NCI-H524 (cell line): ENCODE measurements around the gene COL21A1.

ENCODE experiments used
- DNase-seq, 2 experiments: peaks; one replicate each; lab custom pipeline; 2025; lab: John Stamatoyannopoulos, UW

The COL21A1 gene

DNA sequence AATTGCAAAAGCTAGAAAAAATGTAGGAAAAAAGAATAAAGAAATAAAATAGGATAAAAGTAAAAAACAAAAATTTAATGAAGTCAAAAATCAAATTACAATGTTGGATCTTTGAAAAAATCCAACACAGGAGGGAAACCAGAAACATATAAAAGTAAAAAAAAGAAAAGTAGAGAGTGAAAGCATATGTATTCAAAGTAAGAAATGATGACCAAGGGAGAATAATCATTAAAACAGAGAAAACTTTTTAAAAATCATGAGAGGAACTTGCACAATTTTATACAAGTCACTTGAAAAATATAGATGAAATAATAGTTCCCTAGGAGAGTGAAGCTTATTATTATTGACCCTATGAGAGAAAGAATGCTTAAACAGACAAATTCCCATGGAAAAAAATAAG, 138.2 kb downstream of the COL21A1 start:
- DNase-seq = no peak

DNA sequence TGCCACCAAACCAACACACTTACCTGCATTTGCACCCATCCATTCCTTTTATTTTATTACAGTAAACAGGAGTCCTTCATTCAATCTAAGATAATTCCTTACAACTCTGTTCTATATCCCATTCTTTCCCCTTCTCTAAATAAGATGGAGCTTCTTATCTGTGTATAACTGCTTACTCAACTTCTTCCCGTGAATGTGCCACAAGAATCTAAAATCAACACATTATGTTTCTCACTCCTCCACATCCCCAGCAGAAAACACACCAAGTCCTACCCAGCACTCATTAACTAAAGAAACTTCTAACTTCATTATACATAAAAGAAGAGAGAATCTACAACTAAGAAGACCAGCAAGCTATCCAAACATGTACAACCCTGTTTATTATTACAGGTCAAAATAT, 141.1 kb downstream of the COL21A1 start:
- no peak for DNase-seq

DNA sequence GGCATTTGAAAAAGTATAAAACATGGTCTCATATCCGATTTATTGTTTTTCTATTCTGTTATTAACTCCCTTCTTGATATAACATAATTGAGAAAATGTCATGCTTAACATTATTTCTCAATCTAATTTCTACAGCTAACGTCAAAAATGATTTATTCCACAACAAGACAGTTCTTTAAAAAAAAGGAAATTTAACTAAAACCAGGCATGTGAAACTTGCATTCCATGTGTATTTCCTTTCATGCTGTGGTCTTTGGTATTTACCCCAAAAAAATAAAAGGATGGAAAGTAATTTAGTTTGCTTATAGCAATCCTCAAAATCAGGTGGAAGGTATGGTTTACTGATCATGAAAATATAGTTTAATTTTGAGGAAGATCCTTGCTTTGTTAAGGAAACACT, 142.8 kb downstream of the COL21A1 start:
- no peak for DNase-seq

DNA sequence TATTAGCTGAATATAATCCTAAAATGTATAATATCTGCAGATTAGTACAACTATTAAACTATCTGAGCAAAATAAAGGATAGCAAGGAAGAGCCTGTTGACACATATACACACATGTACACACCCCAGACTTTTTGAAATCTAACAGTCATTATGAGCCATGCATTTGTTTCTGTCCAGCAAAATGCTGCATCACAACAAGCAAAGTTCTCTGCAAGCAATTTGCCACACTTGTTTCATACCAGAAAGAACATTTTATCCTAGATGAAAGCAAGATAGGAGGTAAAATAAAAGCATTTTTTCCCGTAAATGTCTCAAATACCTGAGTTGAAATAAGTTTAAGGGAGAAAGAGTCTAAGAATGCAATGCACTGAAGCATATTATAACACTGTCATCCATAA, 145.2 kb downstream of the COL21A1 start:
- DNase-seq = no peak

DNA sequence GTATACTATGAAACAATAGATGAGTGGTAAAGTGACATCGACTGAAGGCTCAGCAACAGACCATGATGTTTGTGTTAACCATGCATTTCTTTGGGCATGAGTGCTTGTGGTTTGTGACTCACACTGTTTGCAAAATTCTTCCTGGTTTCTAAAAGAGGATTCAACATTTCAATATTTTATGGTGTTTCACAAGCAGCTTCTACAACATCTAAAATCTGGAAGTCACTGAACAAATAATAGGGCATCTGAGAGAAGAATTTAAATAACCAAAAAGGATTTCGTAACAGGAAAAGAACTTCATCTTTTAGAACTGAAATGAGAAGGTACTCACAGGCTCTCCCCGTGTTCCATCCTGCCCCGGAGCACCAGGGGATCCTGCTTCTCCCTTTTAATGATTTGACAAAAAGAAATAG, 146.2 kb downstream of the COL21A1 start:
- no peak for DNase-seq

DNA sequence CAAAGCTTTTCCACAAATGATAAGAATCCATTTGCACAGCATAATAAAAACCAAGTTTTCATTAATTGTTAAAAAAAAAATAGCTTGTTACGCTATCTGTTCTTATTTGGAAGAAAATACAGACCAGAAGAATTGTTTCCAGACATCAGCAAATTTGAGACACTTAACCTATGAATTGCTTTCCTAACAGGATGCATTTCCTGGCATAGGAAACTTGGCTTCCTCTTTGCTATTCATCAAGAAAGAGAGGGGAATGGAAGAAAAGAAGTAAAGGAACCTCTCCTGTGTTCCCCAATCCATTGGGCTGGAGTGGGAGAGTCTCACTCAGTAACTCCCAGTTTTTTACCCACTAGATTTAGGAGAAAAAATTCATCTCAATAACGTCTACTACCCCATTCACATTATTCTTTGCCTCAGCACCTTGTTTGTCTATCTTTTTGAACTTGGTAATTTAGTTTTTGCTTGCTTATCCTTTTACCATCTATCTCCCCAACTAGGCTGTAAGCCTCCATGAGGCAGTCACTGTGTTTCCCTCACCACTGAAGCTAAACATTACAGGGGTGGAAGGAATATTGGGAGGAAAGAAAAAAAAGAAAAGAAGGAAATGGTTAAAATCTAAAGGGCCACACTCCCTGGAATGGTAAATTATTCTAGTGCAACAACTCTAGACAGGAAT, 150.3 kb downstream of the COL21A1 start:
- no peak for DNase-seq

DNA sequence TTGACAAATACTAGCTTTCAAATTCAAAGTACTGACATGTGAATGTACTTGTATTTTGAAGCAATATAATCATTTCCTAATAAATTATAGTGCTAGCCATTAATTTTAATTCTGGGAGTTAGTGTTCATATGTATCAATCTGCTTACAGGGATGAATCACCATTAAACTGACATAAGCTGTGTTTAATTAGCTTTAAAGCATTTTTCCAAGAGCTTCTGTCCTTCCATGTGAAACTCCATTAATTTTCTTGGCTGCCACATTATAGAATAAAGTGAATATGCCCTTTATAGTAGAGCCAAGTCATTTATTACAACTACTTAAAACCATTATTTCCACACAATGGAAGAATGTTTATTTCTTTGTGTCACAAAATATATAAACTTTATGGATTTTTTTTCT, 150.8 kb downstream of the COL21A1 start:
- DNase-seq = no peak

DNA sequence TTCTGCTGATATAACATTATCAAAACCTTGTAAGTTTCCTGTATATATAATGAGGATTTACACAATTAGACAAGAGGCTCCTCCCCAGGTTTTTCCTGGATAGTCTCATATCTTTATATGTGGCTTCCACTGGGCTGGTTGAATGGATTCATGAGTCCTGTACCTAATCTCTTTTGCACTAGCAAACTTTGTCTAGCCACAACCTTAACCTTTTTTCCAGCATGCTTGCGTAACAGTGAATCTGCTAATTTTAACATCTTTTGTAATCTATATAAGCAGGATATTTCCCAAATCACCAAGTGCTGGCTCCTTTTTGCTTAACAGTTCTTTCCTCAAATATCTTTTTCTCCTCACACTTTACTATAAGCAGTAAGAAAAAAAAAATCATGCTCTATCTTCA, 153.6 kb downstream of the COL21A1 start:
- no peak for DNase-seq

DNA sequence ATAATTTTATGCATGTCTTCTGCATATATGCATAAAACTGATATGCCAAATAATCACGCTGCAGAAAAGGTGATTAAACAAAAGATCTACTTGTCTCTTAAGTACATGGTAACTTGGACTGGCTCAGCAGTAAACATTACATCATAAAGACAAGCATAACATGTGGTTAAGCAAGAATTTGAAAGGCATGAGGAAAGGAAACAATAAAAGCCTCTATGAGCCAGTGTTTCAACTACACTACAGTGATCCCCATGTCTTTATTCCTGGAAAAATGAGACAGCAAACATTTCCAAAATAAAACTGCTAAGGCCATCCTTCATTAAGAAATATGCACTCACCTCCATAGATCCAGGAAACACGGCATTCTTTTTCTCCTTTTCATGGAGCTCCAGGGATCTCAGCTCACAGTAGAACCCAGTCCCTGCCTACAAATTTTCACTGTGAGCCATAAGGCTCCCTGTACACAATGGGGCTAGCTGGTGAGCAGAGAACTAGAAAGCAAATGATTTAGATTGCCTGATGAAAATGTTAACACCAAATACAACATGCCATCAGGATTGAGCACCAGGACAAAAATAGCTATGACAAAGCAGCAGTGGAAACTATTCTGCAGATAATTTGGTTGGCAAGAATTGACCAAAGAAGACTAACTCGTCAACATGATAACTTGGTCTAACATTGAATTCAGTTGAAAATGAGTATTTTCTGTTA, 156.1 kb downstream of the COL21A1 start:
- no peak for DNase-seq

DNA sequence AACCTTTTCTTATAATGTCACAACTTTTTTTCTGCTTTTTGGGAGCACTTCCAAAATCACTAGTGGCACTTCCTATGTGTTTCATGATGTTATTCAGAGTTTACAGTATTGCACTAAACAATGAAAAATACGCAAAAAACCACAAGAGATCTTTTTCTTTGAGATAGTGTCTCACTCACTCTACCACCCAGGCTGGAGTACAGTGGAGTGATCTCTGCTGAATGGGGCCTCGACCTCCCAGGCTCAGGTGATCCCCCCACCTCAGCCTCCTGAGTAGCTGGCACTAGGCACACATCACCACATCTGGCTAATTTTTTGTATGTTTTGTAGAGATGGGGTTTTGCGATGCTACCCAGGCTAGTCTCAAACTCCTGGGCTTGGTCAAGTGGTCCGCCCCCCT, 158.7 kb downstream of the COL21A1 start:
- no peak for DNase-seq

DNA sequence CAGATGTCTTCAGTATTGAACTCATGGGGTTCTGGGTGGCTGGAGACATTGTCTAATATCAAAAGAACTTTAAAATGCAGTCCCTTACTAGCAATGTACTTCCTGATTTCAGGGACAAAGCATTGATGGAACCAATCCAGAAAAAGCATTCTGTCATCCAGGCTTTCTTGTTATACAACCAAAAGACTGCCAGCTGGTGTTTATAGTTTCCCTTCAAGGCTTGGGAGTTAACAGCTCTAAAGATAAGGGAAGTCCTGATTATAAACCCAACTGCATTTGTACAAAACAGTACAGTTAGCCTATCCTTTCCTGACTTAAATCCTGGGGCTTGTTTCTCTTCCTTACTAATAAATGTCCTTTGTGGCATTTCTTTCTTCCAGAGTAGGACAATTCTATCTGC, 160.0 kb downstream of the COL21A1 start:
- peak in 1 of 2 experiments; percentile 36 for DNase-seq

DNA sequence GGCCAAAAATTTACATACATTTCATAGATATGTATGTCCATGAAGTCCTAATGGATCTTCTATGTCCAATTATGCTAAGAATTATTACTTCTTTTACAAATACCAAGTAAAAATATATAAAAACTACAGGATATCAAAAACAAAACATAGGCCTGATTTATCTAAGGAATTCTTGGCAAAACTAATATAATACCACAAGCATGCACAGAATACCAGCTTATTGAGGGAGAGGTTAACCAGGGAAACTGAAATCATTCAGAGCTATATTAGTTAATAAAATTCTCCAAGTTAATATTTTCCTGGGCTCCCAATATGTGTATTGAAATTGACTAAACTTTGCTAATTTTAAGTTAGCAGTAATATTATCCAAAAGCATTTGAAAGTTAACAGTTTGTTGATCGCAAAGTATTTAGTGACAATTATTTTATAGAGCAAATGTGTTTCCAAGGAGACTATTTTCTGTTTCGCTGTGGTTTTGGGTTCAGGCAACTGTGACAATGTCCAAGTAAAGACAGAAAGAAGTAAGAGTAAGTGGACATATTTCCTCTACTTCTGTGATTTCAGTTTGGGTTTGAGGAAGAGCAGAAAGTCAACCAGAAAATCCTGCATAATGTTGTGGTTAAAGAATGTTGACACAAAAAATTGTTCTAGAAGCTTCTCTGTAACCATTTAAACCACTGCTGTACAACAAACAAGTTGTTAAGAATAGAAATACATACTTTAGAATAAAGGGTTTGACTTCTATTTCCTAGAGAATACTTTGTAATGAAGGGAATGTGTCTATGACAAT, 167.4 kb downstream of the COL21A1 start:
- no peak for DNase-seq

DNA sequence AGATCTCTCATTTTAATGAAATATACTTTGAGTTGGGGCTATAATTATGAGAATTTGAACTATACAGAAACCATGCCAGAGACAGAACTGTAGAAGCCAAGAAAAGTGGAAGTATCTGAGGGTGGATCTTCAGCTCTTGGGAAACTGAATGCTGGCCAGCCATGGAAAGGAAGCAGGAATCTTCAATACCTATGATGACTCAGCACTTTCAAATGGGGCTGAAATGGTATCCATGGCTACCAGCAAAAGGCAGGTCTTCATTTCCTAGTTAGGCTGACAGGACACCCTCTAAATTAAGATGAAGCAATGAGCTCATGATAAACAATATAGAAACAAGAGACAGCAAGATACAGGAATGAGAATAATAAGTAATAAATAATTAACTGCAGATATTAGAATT, 171.3 kb downstream of the COL21A1 start:
- DNase-seq = peak in 1 of 2 experiments; percentile 5

DNA sequence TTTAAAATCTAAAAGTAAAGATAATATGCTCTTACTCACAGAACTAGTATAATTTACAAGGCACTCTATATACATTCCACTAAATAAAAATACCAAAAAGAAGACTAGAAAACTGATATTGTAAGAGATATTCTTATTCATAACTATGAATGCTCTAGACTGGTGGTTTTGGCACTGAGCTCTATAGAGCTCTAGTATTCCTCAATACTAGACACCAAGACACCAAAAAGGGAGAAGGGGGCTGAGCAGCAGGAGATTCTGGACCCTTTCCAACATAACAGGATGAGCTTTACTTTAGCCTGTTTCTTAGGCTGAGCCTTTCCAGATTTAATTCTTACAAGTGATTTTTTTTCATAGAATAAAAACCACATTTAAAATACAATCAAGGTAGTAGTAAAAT, 173.6 kb downstream of the COL21A1 start:
- no peak for DNase-seq

DNA sequence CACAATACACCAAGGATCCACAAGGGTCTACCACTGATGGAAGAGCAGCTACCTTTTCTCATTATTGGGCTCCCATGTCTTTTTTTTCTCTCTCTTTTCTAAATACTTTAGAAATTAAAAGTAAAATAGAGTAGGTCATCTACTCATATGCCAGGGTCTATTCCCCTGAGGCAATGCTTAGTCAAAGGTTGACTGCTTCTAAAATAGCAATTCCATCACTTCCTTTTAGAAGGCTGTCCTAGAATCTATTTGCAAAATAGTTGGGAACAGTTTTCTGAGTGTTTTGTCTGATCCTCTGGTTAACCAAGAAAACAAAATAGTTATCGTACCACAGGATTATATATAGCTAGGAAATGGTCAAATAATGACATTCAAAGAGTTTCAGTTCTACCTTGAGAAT, 174.1 kb downstream of the COL21A1 start:
- no peak for DNase-seq

DNA sequence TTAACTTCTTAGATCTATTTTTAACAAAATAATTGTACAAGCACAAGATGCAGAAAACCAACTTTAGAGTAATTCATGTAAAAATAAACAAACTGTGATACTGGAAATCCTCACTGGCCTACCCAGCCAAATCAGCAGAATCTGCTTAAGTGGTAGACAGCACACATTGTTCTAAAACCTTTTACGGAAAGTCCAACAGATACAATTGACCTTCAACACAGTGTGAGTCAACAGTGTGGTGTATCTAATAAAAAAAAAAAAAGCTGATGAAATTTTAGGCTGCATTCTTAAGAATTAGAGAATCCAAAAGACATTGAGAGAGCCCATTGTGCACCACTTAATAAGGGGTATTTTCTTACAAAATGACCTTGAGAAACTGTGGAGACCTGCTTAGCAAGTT, 174.5 kb downstream of the COL21A1 start:
- DNase-seq = no peak

DNA sequence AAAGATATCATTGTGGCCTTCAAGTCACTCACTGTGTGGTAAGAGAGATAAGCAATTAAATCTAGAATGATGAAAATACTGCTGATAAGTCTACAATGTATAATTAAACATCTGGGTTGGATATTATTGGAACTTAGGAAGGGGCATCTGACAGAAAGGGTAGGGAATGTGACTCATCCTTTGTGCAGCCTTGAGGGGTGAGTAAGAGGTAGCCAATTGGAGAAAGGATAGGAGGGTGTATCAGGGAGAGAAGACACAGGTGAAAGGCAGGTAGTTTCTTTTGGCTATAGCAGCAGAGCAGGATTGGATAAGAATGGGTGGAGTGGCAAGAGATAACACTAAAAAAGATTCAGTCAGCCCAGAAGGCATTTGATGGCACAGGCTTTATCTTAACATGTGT, 182.0 kb downstream of the COL21A1 start:
- DNase-seq = no peak

DNA sequence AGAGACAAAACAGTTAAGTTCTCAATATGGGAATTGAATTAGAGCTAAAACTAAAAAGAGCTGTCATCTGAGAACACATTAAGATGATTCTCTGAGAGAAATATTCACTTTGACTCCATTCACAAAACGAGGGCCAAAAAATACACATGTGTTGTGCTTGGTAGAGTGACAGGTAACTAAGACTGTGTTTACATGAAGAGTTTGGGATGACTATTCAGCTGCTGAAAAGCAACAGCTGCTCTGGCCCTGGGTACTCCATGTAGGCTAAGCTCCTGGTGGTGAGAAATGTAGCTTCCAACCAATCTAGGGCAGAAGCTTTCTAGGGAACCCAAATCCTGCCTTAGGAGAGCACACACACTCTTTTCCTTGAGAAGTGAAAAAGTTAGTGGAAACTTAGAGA, 184.5 kb downstream of the COL21A1 start:
- no peak for DNase-seq

DNA sequence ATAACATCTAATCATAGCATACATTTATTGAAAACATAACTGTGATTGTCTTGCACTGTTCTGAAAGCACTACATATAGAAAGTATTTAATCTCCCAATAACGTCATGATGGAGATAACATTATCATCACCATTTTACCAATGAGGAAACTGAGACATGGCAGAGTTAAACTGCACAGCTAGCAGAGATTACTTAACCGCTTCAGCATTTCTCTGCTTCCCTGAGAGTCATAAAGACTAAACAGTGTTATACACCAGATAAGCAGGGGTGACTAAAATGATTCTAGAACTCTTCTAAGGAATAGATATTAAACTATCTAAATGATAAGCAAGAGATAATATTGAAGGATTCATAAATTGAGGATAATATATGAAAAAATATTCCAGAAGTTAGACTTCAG, 188.7 kb downstream of the COL21A1 start:
- no peak for DNase-seq

DNA sequence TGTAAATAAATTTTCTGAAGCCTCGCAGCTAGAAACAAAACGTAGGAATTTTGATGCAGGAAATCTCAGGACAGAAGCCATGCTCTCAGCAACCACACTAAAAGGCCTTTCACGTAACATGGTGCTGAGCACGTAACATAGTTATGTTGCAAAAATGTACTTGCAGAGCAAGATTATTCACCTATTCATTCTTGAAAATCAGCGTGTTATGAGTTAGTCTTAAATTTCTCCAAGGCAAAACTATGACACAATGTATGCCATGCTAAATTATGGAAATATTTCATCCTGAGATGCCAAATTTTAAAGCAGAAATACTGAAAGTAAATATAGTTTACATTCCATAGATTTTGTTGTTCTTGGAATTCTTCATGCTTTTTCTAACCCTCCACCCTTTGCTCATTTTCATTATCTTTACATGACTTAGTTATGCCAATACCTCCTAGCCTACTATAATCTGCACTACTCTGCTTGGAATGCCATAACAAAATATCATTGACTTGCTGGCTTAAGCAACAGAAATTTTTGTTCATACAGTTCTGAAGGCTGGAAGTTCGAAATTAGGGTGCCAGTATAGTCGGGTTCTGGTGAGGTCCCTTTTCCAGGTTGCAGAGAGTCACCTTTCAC, 192.2 kb downstream of the COL21A1 start:
- DNase-seq = no peak

DNA sequence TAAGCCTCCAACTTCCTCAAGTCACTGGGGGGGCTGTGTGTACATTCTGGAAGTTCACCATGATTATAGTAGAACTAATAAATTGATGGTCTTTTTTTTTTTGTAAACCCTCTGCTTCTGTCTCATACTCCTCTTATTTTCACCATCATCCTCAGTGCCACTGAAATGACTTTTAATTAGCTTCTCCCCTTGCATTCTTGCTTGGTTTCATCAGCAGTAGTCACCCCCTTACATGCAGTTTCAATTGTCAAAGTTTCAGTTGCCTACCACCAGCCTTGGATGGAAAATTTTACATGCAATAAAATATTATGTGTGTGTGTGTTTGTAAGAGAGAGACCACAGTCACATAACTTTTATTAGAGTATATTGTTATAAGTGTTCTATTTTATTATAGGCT, 196.2 kb downstream of the COL21A1 start:
- DNase-seq = no peak

DNA sequence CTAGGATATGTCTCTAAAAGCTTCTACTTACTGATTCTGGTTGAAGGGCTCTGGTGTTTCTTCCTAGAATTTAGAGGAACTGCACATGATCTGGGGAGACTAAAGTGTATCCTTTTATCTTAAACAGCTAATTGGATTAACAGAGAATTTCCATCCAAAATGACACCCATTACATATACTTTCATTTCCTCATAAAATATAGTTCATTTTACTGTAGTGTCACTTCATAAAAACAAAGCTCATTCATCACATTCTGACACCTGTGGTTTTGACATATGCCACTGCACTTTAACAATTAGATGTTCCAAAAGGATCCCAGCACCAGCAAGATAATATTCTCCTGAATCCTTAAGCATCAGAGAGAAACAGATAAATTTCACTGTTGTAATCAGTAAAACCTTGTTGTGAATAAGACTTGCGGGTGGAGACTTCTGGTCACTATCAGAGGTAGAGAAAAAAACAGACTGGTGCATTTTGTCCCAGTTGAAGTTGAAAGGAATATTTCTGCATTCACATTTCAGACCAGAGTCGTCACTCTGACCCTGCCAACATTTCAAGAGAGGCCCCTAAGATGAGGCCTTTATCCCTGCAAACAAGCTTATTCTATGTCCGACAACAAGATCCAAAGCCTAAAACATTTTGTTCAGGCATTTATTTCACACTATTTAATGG, 196.7 kb downstream of the COL21A1 start:
- DNase-seq = peak in 1 of 2 experiments; percentile 50
